WTC11 (cell line): ENCODE data around the gene TRIM10. TPM values are rescaled to one million over a fixed set of nuclear protein-coding genes. Genes with fewer than 3 reads are reported as not detected.

Source experiments
- ATAC-seq: fragments of 200-7000 bp; cut with Tn5 transposase; 2 replicates; pipeline ENCODE4 v1.10.0; 2021; ENCODE audit warnings: mild to moderate bottlenecking, moderate library complexity
- CTCF ChIA-PET: fragments of 300-600 bp; sonication (Branson Sonifier 250); formaldehyde crosslinking; loops from one replicate; lab custom pipeline; 2021; ENCODE audit warnings: antibody characterized with exemption; lab: Charles Lee
- POLR2A ChIA-PET: fragments of 350-600 bp; sonication (Branson Sonifier 250); formaldehyde crosslinking; loops from one replicate; lab custom pipeline; 2021; ENCODE audit warnings: antibody characterized with exemption; lab: Charles Lee
- DNase-seq: peaks from one replicate; pipeline ENCODE4 v3.0.0; 2021; ENCODE audit warnings: low spot score
- H3K27ac Mint-ChIP-seq: 2 replicates; pipeline ENCODE4 v1.8.0; 2021; ENCODE audit warnings: mixed read lengths
- H3K27me3 Mint-ChIP-seq: 2 replicates; pipeline ENCODE4 v1.8.0; 2021; ENCODE audit warnings: low read depth, mild to moderate bottlenecking, moderate library complexity, mixed read lengths
- H3K36me3 Mint-ChIP-seq: 2 replicates; pipeline ENCODE4 v1.8.0; 2021; ENCODE audit warnings: mixed read lengths
- H3K4me1 Mint-ChIP-seq: 2 replicates; pipeline ENCODE4 v1.8.0; 2022; ENCODE audit warnings: mixed read lengths
- H3K4me3 Mint-ChIP-seq: 2 replicates; pipeline ENCODE4 v1.8.0; 2021; ENCODE audit warnings: mild to moderate bottlenecking, moderate library complexity, mixed read lengths
- H3K9me3 Mint-ChIP-seq: 2 replicates; pipeline ENCODE4 v1.8.0; 2021; ENCODE audit warnings: mixed read lengths
- CDX4 ChIP-seq: fragments of 250-450 bp; sonication (Bioruptor Pico); IDR thresholded peaks from 2 replicates; pipeline ENCODE4 v1.9.0; 2021; ENCODE audit warnings: moderate library complexity, mild to moderate bottlenecking, inconsistent platforms, borderline replicate concordance
- E2F1 ChIP-seq: sonication (generic); formaldehyde crosslinking; IDR thresholded peaks from 2 replicates; pipeline ENCODE4 v1.8.0; 2022; ENCODE audit warnings: mild to moderate bottlenecking, missing genetic modification reagents
- ETV6 ChIP-seq: sonication (generic); formaldehyde crosslinking; IDR thresholded peaks from 2 replicates; pipeline ENCODE4 v1.8.1; 2022; ENCODE audit warnings: mild to moderate bottlenecking, missing genetic modification reagents
- FOXK1 ChIP-seq: sonication (generic); formaldehyde crosslinking; IDR thresholded peaks from 2 replicates; pipeline ENCODE4 v1.8.0; 2022; ENCODE audit warnings: mild to moderate bottlenecking, moderate library complexity, missing genetic modification reagents
- GABPB1 ChIP-seq: sonication (generic); formaldehyde crosslinking; IDR thresholded peaks from 2 replicates; pipeline ENCODE4 v1.8.1; 2023; ENCODE audit warnings: mild to moderate bottlenecking, missing genetic modification reagents
- HMGA2 ChIP-seq: fragments of 250-450 bp; sonication (Bioruptor Pico); IDR thresholded peaks from 2 replicates; pipeline ENCODE4 v1.4.0; 2021; ENCODE audit warnings: mild to moderate bottlenecking, moderate library complexity
- IRF1 ChIP-seq: sonication (generic); formaldehyde crosslinking; IDR thresholded peaks from 2 replicates; pipeline ENCODE4 v1.8.0; 2023; ENCODE audit warnings: missing genetic modification reagents
- MLX ChIP-seq: sonication (generic); formaldehyde crosslinking; IDR thresholded peaks from 2 replicates; pipeline ENCODE4 v1.8.1; 2023; ENCODE audit warnings: mild to moderate bottlenecking, missing genetic modification reagents, moderate library complexity
- NFE2L1 ChIP-seq: sonication (generic); formaldehyde crosslinking; IDR thresholded peaks from 2 replicates; pipeline ENCODE4 v1.8.1; 2023; ENCODE audit warnings: missing genetic modification reagents
- NR2C2 ChIP-seq: sonication (generic); formaldehyde crosslinking; IDR thresholded peaks from 2 replicates; pipeline ENCODE4 v1.8.0; 2022; ENCODE audit warnings: mild to moderate bottlenecking, missing genetic modification reagents
- SMAD3 ChIP-seq: sonication (generic); formaldehyde crosslinking; IDR thresholded peaks from 2 replicates; pipeline ENCODE4 v1.8.0; 2022; ENCODE audit warnings: missing genetic modification reagents, mild to moderate bottlenecking, borderline replicate concordance
- TP53 ChIP-seq: sonication (generic); formaldehyde crosslinking; IDR thresholded peaks from 2 replicates; pipeline ENCODE4 v1.8.1; 2023; ENCODE audit warnings: mild to moderate bottlenecking, missing genetic modification reagents
- ZNF121 ChIP-seq: sonication (generic); formaldehyde crosslinking; IDR thresholded peaks from 2 replicates; pipeline ENCODE4 v1.8.0; 2023; ENCODE audit warnings: missing genetic modification reagents
- ZNF232 ChIP-seq: sonication (generic); formaldehyde crosslinking; IDR thresholded peaks from 2 replicates; pipeline ENCODE4 v1.8.0; 2022; ENCODE audit warnings: mild to moderate bottlenecking, missing genetic modification reagents
- total RNA-seq: library from RNA; stranded (reverse); gene quantifications from 3 replicates; pipeline ENCODE4 v1.2.3, GENCODE V29; 2021
- TF ChIP-seq, protein P1 (sequence below): fragments of 250-450 bp; sonication (Bioruptor Pico); IDR thresholded peaks from 2 replicates; pipeline ENCODE4 v1.9.0; 2021; ENCODE audit warnings: mild to moderate bottlenecking, borderline replicate concordance
- TF ChIP-seq, protein P2 (sequence below): sonication (generic); formaldehyde crosslinking; conservative IDR thresholded peaks from 2 replicates; pipeline ENCODE4 v1.8.1; 2022; ENCODE audit warnings: mild to moderate bottlenecking, missing genetic modification reagents
- TF ChIP-seq, protein P3 (sequence below): fragments of 250-450 bp; sonication (Bioruptor Pico); IDR thresholded peaks from 2 replicates; pipeline ENCODE4 v1.9.0; 2021; ENCODE audit warnings: mild to moderate bottlenecking

TRIM10 gene
- total RNA-seq, 1 experiment from 2014 or later: 0.22 TPM

DNA sequence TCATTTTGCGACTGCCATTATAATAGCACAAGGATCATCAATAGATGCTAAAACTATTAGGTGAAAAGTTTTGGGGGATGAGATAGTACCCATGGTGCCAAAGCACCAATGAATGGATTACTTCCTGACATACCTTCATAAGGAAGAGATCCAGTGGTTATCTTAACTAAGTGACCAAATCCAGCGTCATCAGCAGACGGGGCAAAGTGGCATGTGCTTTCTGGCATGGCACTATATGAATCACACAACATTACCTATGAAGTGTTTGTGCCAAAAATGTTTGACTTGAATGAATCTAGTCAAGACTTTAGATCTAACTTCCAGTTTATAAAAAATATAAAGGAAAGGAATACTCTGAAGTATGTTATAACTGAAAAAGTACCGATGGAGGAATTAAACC lies 41.4 kb upstream of the TRIM10 start:
- no peak for DNase-seq
- Mint-ChIP-seq H3K36me3 (peaks cover 28% of the 10 kb centered on the region), H3K27ac (no peak overlapping the region), H3K4me3 (no peak overlapping the region), H3K4me1 (peaks cover 55% of the 10 kb centered on the region), H3K9me3 (no peaks in the 10 kb centered on the region), H3K27me3 (peaks cover 3% of the 10 kb centered on the region; the same call in 1 of the 2 replicates)
- no peak for ATAC-seq
- CTCF ChIA-PET: no interaction called here
- POLR2A ChIA-PET: no interaction called here
- TF ChIP-seq NR2C2: no peak
- TF ChIP-seq ETV6: no peak
- no peak for TF ChIP-seq GABPB1 (CRISPR knock-in tag)
- TF ChIP-seq TP53: no peak
- TF ChIP-seq ZNF121: no peak
- TF ChIP-seq MLX (CRISPR knock-in tag): no peak
- TF ChIP-seq ZNF232: no peak
- no peak for TF ChIP-seq E2F1 (CRISPR knock-in tag)
- TF ChIP-seq FOXK1 (CRISPR knock-in tag): no peak

GRCh38 chr6:30200551-30201281 lies 39.7 kb upstream of the TRIM10 start:
- Mint-ChIP-seq H3K9me3 (no peaks in the 10 kb centered on the region), H3K4me1 (peaks cover 40% of the 10 kb centered on the region), H3K4me3 (no peak overlapping the region), H3K27me3 (peaks cover 3% of the 10 kb centered on the region; the same call in 1 of the 2 replicates), H3K36me3 (peaks cover 34% of the 10 kb centered on the region), H3K27ac (no peak overlapping the region)
- no peak for TF ChIP-seq SMAD3 (CRISPR knock-in tag)
- no peak for TF ChIP-seq IRF1
- DNase-seq (no peak), ATAC-seq (no peak)
- ChIA-PET POLR2A (no interaction called here), CTCF (no interaction called here)

GRCh38 chr6:30198166-30199084 lies 37.4 kb upstream of the TRIM10 start:
- DNase-seq: no peak
- peaks cover 43% of the 10 kb centered on the region for H3K36me3 Mint-ChIP-seq
- H3K27me3 Mint-ChIP-seq: no peaks in the 10 kb centered on the region; the same call in 1 of the 2 replicates
- no peak overlapping the region for H3K27ac Mint-ChIP-seq
- TF ChIP-seq ETV6 (no peak), NFE2L1 (CRISPR knock-in tag) (no peak), HMGA2 (CRISPR knock-in tag) (no peak), CDX4 (CRISPR knock-in tag) (no peak)
- TF ChIP-seq, protein P1, sequence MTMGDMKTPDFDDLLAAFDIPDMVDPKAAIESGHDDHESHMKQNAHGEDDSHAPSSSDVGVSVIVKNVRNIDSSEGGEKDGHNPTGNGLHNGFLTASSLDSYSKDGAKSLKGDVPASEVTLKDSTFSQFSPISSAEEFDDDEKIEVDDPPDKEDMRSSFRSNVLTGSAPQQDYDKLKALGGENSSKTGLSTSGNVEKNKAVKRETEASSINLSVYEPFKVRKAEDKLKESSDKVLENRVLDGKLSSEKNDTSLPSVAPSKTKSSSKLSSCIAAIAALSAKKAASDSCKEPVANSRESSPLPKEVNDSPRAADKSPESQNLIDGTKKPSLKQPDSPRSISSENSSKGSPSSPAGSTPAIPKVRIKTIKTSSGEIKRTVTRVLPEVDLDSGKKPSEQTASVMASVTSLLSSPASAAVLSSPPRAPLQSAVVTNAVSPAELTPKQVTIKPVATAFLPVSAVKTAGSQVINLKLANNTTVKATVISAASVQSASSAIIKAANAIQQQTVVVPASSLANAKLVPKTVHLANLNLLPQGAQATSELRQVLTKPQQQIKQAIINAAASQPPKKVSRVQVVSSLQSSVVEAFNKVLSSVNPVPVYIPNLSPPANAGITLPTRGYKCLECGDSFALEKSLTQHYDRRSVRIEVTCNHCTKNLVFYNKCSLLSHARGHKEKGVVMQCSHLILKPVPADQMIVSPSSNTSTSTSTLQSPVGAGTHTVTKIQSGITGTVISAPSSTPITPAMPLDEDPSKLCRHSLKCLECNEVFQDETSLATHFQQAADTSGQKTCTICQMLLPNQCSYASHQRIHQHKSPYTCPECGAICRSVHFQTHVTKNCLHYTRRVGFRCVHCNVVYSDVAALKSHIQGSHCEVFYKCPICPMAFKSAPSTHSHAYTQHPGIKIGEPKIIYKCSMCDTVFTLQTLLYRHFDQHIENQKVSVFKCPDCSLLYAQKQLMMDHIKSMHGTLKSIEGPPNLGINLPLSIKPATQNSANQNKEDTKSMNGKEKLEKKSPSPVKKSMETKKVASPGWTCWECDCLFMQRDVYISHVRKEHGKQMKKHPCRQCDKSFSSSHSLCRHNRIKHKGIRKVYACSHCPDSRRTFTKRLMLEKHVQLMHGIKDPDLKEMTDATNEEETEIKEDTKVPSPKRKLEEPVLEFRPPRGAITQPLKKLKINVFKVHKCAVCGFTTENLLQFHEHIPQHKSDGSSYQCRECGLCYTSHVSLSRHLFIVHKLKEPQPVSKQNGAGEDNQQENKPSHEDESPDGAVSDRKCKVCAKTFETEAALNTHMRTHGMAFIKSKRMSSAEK (CRISPR knock-in tag): no peak
- TF ChIP-seq, protein P2, sequence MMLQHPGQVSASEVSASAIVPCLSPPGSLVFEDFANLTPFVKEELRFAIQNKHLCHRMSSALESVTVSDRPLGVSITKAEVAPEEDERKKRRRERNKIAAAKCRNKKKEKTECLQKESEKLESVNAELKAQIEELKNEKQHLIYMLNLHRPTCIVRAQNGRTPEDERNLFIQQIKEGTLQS: no peak
- TF ChIP-seq, protein P3, sequence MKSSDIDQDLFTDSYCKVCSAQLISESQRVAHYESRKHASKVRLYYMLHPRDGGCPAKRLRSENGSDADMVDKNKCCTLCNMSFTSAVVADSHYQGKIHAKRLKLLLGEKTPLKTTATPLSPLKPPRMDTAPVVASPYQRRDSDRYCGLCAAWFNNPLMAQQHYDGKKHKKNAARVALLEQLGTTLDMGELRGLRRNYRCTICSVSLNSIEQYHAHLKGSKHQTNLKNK (CRISPR knock-in tag): no peak
- H3K9me3 Mint-ChIP-seq: no peaks in the 10 kb centered on the region
- ChIA-PET POLR2A (no interaction called here), CTCF (interaction anchor here (1.3 kb wide), 1 partner anchor 67 kb away, joined by 3 read pairs; no protein-coding TSS in a partner anchor)
- peaks cover 29% of the 10 kb centered on the region for H3K4me1 Mint-ChIP-seq
- no peak for ATAC-seq
- H3K4me3 Mint-ChIP-seq: no peak overlapping the region
